Retinal pigment epithelial cell (primary cell): ENCODE measurements around the gene HIVEP1.
"Not testable (repeated sequence)": the region's sequence is repeated elsewhere in the genome, so short reads cannot be mapped to it uniquely, and the experiment has no call there.

Source experiments
- DNase-seq: peaks from one replicate; pipeline ENCODE4 v3.0.0-alpha.2; 2010; ENCODE audit warnings: low read depth
- H3K4me3 ChIP-seq: 2 replicates; pipeline ENCODE4 v1.5.1; 2011; ENCODE audit warnings: mild to moderate bottlenecking, low read length, control low read depth, moderate library complexity
- TF ChIP-seq, protein P1 (sequence below): conservative IDR thresholded peaks from 2 replicates; pipeline ENCODE4 v1.5.1; 2011; ENCODE audit warnings: low read depth, low read length, control low read depth, inconsistent platforms

HIVEP1 gene

GRCh38 chr6:12150812-12151432 is 138.8 kb downstream of the HIVEP1 start:
- TF ChIP-seq, protein P1, sequence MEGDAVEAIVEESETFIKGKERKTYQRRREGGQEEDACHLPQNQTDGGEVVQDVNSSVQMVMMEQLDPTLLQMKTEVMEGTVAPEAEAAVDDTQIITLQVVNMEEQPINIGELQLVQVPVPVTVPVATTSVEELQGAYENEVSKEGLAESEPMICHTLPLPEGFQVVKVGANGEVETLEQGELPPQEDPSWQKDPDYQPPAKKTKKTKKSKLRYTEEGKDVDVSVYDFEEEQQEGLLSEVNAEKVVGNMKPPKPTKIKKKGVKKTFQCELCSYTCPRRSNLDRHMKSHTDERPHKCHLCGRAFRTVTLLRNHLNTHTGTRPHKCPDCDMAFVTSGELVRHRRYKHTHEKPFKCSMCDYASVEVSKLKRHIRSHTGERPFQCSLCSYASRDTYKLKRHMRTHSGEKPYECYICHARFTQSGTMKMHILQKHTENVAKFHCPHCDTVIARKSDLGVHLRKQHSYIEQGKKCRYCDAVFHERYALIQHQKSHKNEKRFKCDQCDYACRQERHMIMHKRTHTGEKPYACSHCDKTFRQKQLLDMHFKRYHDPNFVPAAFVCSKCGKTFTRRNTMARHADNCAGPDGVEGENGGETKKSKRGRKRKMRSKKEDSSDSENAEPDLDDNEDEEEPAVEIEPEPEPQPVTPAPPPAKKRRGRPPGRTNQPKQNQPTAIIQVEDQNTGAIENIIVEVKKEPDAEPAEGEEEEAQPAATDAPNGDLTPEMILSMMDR, result peak; percentile 69
- DNase-seq, result no peak
- H3K4me3 ChIP-seq, result no peak overlapping the region

DNA sequence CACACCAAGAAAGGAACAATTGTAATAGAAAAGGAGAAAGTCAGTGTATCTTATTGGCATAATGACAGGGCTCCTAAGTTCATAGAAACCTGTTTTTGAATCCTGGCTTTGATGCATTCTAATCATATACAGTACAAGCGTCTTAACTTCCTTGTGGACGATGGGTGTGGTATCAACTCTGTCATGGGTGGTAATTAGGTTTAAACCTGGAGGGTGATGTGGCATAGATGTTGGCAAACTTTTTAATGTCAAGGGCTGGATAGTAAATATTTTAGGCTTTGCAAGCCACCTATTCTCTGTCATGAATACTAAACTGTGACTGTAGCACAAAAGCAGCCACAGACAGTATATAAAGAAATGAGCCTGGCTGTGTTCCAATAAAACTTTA is 139.3 kb downstream of the HIVEP1 start:
- H3K4me3 ChIP-seq, result no peak overlapping the region
- no peak for DNase-seq
- TF ChIP-seq, protein P1, result no peak

GRCh38 chr6:12152023-12152970 is 140.2 kb downstream of the HIVEP1 start:
- H3K4me3 ChIP-seq, result no peak overlapping the region
- TF ChIP-seq, protein P1, result no peak
- no peak for DNase-seq

DNA sequence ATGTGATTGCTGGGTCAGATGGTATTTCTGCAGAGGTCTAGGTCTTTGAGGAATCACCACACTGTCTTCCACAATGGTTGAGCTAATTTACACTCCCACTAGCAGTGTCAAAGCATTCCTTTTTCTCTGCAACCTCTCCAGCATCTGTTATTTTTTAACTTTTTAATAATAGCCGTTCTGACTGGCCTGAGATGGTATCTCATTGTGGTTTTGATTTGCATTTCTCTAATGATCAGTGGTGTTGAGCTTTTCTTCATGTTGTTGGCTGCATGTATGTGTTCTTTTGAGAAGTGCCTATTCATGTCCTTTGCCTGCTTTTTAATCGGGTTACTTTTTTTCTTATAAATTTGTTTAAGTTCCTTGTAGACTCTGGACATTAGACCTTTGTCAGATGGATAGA is 143.7 kb downstream of the HIVEP1 start:
- not testable (repeated sequence) for DNase-seq, H3K4me3 ChIP-seq

DNA sequence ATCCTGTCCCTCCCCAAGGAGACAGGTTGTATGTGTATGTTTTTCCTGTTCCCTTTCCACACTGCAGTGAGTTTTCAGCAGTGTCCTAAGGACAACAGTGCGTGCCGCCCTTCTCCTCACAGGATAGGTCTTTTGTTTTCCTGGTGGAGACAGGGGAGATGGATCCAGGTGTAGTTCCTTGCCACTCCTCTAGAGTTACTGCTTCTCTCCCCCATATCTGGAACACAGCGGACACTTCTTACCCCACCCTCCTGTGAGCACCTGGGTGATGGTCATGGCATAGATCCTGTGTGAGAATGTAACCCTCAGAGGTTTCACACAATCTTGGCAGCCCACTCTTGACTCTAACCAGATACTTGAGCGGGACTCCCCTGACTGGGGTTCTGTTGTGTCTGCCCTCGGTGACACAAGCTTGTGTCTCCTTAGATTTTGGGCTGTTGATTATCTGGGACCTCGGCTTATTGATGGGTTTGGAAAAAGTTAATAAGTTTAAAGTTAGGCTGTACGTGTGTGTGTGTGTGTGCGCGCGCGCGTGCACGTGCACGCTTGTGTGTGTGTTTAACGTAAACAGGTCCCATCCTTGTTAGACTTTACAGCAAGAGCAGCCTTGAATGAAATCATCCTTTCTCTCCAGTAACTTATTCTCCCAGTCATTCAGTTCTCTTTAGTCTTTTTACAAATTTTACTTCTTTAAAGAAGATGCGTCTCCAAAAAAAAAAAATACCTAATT is 146.7 kb downstream of the HIVEP1 start:
- DNase-seq, result no peak
- no peak overlapping the region for H3K4me3 ChIP-seq
- TF ChIP-seq, protein P1, result peak; percentile 15

- DNase-seq, result no peak
- H3K4me3 ChIP-seq, result no peak overlapping the region
- TF ChIP-seq, protein P1, result no peak
Observed at GRCh38 chr6:12160326-12160725, 148.2 kb downstream of the HIVEP1 start.

DNA sequence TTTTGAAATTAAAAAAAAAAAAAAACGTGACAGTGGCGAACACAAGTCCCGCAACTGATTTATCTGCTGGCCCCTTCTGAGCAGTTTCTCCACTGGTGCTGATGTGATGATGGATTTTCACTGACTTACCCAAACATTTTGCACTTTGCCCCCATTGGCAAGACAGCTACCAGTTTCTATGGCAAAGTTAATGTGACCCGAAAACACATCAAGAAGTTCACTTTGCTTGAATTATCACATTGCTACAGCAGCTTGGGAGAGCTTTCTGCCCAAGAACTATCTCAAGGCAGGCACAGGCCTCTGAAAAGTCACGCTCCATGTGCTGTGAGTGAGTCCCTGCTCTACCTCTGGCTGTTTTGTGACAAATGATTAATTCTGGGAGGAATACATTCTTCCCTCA is 150.1 kb downstream of the HIVEP1 start:
- DNase-seq, result no peak
- H3K4me3 ChIP-seq, result no peak overlapping the region

More for the DNA sequence above, 150.1 kb downstream of the HIVEP1 start:
- TF ChIP-seq, protein P1, result no peak
